Liver (tissue), 2 donors: ENCODE data around the gene PHC2.

Source experiments
- TF ChIP-seq, protein P1 (sequence below): fragments of 150-350 bp; IDR thresholded peaks from 2 replicates; pipeline ENCODE4 v1.5.1; 2017; ENCODE audit warnings: improper control_type of control experiment, low read depth, low read length; ENCODE audit not compliant: missing input control
- TF ChIP-seq, protein P2 (sequence below): IDR thresholded peaks from 2 replicates; pipeline ENCODE4 v1.6.1; 2016; ENCODE audit warnings: antibody characterized with exemption, mild to moderate bottlenecking
- donor health status: healthy.

DNA sequence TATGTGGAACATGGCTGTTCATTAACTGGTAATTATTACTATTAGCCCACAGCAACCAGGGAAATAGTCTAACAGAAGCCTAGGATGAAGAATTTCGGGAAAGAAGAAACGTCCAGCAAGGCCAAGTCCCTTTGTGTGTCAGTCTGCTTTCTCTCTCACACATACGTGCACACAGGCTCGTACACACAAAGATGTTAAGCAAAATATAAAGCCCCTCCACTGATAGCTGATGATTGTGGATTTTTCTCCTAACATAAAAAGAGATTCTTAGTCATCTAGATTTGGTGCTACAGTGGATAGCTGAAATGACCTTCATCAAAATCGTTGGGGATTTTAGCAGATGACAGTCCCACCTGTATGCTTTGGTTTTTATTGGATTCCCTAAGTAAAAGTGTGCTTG, 67.9 kb downstream of the PHC2 start:
- TF ChIP-seq, protein P1, sequence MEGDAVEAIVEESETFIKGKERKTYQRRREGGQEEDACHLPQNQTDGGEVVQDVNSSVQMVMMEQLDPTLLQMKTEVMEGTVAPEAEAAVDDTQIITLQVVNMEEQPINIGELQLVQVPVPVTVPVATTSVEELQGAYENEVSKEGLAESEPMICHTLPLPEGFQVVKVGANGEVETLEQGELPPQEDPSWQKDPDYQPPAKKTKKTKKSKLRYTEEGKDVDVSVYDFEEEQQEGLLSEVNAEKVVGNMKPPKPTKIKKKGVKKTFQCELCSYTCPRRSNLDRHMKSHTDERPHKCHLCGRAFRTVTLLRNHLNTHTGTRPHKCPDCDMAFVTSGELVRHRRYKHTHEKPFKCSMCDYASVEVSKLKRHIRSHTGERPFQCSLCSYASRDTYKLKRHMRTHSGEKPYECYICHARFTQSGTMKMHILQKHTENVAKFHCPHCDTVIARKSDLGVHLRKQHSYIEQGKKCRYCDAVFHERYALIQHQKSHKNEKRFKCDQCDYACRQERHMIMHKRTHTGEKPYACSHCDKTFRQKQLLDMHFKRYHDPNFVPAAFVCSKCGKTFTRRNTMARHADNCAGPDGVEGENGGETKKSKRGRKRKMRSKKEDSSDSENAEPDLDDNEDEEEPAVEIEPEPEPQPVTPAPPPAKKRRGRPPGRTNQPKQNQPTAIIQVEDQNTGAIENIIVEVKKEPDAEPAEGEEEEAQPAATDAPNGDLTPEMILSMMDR = no peak
- TF ChIP-seq, protein P2, sequence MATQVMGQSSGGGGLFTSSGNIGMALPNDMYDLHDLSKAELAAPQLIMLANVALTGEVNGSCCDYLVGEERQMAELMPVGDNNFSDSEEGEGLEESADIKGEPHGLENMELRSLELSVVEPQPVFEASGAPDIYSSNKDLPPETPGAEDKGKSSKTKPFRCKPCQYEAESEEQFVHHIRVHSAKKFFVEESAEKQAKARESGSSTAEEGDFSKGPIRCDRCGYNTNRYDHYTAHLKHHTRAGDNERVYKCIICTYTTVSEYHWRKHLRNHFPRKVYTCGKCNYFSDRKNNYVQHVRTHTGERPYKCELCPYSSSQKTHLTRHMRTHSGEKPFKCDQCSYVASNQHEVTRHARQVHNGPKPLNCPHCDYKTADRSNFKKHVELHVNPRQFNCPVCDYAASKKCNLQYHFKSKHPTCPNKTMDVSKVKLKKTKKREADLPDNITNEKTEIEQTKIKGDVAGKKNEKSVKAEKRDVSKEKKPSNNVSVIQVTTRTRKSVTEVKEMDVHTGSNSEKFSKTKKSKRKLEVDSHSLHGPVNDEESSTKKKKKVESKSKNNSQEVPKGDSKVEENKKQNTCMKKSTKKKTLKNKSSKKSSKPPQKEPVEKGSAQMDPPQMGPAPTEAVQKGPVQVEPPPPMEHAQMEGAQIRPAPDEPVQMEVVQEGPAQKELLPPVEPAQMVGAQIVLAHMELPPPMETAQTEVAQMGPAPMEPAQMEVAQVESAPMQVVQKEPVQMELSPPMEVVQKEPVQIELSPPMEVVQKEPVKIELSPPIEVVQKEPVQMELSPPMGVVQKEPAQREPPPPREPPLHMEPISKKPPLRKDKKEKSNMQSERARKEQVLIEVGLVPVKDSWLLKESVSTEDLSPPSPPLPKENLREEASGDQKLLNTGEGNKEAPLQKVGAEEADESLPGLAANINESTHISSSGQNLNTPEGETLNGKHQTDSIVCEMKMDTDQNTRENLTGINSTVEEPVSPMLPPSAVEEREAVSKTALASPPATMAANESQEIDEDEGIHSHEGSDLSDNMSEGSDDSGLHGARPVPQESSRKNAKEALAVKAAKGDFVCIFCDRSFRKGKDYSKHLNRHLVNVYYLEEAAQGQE = no peak
